HepG2 (cell line): ENCODE results near the gene GPAT3. TPM values are rescaled to one million over a fixed set of nuclear protein-coding genes. Genes with fewer than 3 reads are reported as not detected.

ENCODE experiments used
- ATAC-seq: fragments of 200-7000 bp; cut with Tn5 transposase; 3 replicates; pipeline ENCODE4 v1.9.1; 2020; ENCODE audit warnings: mild to moderate bottlenecking, moderate library complexity
- BruUV-seq: library from RNA; stranded (reverse); fragments of 400-500 nt; replicated peaks from 2 replicates; lab custom pipeline; 2021; lab: Mats Ljungman, UMichigan
- CTCF ChIA-PET: fragments of 300-600 bp; formaldehyde crosslinking; extraction: SDS; loops from one replicate; lab custom pipeline; 2021; ENCODE audit warnings: low total read pairs, inconsistent platforms, low intra/inter-chr PET ratio; lab: Yijun Ruan, JAX
- POLR2A ChIA-PET: fragments of 350-600 bp; sonication (Branson Sonifier 250); formaldehyde crosslinking; loops from one replicate; lab custom pipeline; 2020; ENCODE audit warnings: antibody characterized with exemption, inconsistent platforms; lab: Yijun Ruan, JAX
- DNase-seq: peaks from one replicate; pipeline ENCODE4 v3.0.0-alpha.2; 2015; ENCODE audit warnings: low spot score
- FAIRE-seq: peaks from 3 replicates; lab custom pipeline; 2011; peaks lifted over from hg19 to GRCh38; lab: Jason Lieb, UNC
- H2AFZ ChIP-seq: one replicate; pipeline ENCODE4 v1.6.1; 2011; ENCODE audit warnings: low read length, inconsistent platforms
- H3K27ac ChIP-seq: fragments of 300-600 bp; 3 replicates; pipeline ENCODE4 v1.8.0; 2011; ENCODE audit warnings: mixed run types, mild to moderate bottlenecking, mixed read lengths, low read length, inconsistent platforms; ENCODE audit not compliant: insufficient read depth; ENCODE audit errors: extremely low read length
- H3K27me3 ChIP-seq, 2 experiments: fragments of 200-600 bp in 1 of 2; 2 replicates in 1 of 2; 3 replicates in 1 of 2; pipeline versions ENCODE4 v1.6.0 to v1.8.0; 2011; ENCODE audit warnings: low read length in 2 of 2, mild to moderate bottlenecking in 2 of 2, moderate library complexity in 2 of 2, inconsistent platforms in 1 of 2; ENCODE audit not compliant: insufficient read depth in 2 of 2, control insufficient read depth in 1 of 2
- H3K36me3 ChIP-seq, 2 experiments: fragments of 200-600 bp in 1 of 2; replicated peaks in 1 of 2; 2 replicates in 1 of 2; 3 replicates in 1 of 2; pipeline versions ENCODE4 v1.5.1 to v1.8.0; 2011; ENCODE audit warnings: low read length in 2 of 2, inconsistent platforms in 1 of 2; ENCODE audit not compliant: insufficient read depth in 2 of 2, control insufficient read depth in 1 of 2
- H3K4me1 ChIP-seq: 2 replicates; pipeline ENCODE4 v1.5.1; 2012; ENCODE audit warnings: low read length, inconsistent platforms; ENCODE audit not compliant: insufficient read depth
- H3K4me2 ChIP-seq: 2 replicates; pipeline ENCODE4 v1.6.0; 2011; ENCODE audit warnings: low read depth, low read length, inconsistent platforms
- H3K4me3 ChIP-seq, 3 experiments: fragments of 200-600 bp in 1 of 3; sonication (generic), shearing (Covaris generic) in 1 of 3; replicated peaks in 1 of 3; 2 replicates each; pipeline ENCODE4 v1.5.1; 2011 to 2016; ENCODE audit warnings: low read length in 3 of 3, inconsistent platforms in 2 of 3, low read depth in 2 of 3, mild to moderate bottlenecking in 2 of 3, control low read depth in 1 of 3, mixed read lengths in 1 of 3; ENCODE audit not compliant: insufficient read depth in 1 of 3
- H3K79me2 ChIP-seq: one replicate; pipeline ENCODE4 v1.6.1; 2011; ENCODE audit warnings: low read length, inconsistent platforms; ENCODE audit not compliant: insufficient read depth
- H3K9ac ChIP-seq: 2 replicates; pipeline ENCODE4 v1.6.0; 2011; ENCODE audit warnings: mild to moderate bottlenecking, low read depth, low read length, inconsistent platforms; ENCODE audit not compliant: insufficient read depth
- H3K9me3 ChIP-seq: 2 replicates; pipeline ENCODE4 v1.5.1; 2012; ENCODE audit warnings: mild to moderate bottlenecking, low read length
- H4K20me1 ChIP-seq: 2 replicates; pipeline ENCODE4 v1.6.0; 2011; ENCODE audit warnings: inconsistent platforms, mild to moderate bottlenecking, low read length, moderate library complexity; ENCODE audit not compliant: insufficient read depth
- BHLHE40 ChIP-seq: IDR thresholded peaks from 2 replicates; pipeline ENCODE4 v1.6.1; 2011; ENCODE audit warnings: low read length, improper control_type of control experiment
- CEBPB ChIP-seq: IDR thresholded peaks from 2 replicates; pipeline ENCODE4 v1.6.1; 2011; ENCODE audit warnings: low read depth, low read length, improper control_type of control experiment, borderline replicate concordance
- CEBPG ChIP-seq: IDR thresholded peaks from 2 replicates; pipeline ENCODE4 v1.6.1; 2016
- EP300 ChIP-seq, 3 experiments: sonication (generic) in 1 of 3; formaldehyde crosslinking in 1 of 3; IDR thresholded peaks; 2 replicates each; pipeline versions ENCODE4 v1.5.1 to v1.6.1; 2011 to 2020; ENCODE audit warnings: low read depth in 2 of 3, low read length in 2 of 3, borderline replicate concordance in 1 of 3, improper control_type of control experiment in 1 of 3, mild to moderate bottlenecking in 1 of 3, missing genetic modification reagents in 1 of 3, moderate library complexity in 1 of 3
- GLI4 ChIP-seq: sonication (generic); formaldehyde crosslinking; IDR thresholded peaks from 2 replicates; pipeline ENCODE4 v1.5.1; 2020; ENCODE audit warnings: missing genetic modification reagents, mild to moderate bottlenecking, moderate library complexity, borderline replicate concordance
- ISL2 ChIP-seq: sonication (generic); formaldehyde crosslinking; IDR thresholded peaks from 2 replicates; pipeline ENCODE4 v1.5.0; 2020; ENCODE audit warnings: missing genetic modification reagents
- SOX13 ChIP-seq, 3 experiments: fragments of 450-650 bp in 1 of 3; sonication (generic) in 1 of 3; formaldehyde crosslinking in 1 of 3; IDR thresholded peaks in 2 of 3; conservative IDR thresholded peaks in 1 of 3; 2 replicates each; pipeline versions ENCODE4 v1.5.0 to v1.6.1; 2016 to 2020; ENCODE audit warnings: antibody characterized with exemption in 1 of 3, mild to moderate bottlenecking in 1 of 3, missing compliant biosample characterization in 1 of 3, missing genetic modification reagents in 1 of 3, moderate library complexity in 1 of 3
- TAF15 ChIP-seq: fragments of 200-400 bp; formaldehyde crosslinking; IDR thresholded peaks from one replicate; pipeline ENCODE4 v1.6.1; 2018; ENCODE audit warnings: mild to moderate bottlenecking, low read depth, low read length; ENCODE audit not compliant: poor library complexity, severe bottlenecking
- TCF7 ChIP-seq: sonication (generic); IDR thresholded peaks from 2 replicates; pipeline ENCODE4 v1.6.1; 2016; ENCODE audit warnings: antibody characterized with exemption, low read depth
- ZBED4 ChIP-seq: sonication (generic); formaldehyde crosslinking; IDR thresholded peaks from 2 replicates; pipeline ENCODE4 v1.4.0; 2020; ENCODE audit warnings: missing genetic modification reagents, borderline replicate concordance
- ZBTB43 ChIP-seq: sonication (generic); formaldehyde crosslinking; conservative IDR thresholded peaks from 2 replicates; pipeline ENCODE4 v1.4.0; 2020; ENCODE audit warnings: missing genetic modification reagents
- ZFP36 ChIP-seq: fragments of 150-350 bp; IDR thresholded peaks from 2 replicates; pipeline ENCODE4 v1.6.1; 2018; ENCODE audit warnings: borderline replicate concordance, low read length, low read depth; ENCODE audit not compliant: partially characterized antibody
- ZNF572 ChIP-seq: sonication (generic); formaldehyde crosslinking; IDR thresholded peaks from 2 replicates; pipeline ENCODE4 v1.5.1; 2020; ENCODE audit warnings: mild to moderate bottlenecking, missing genetic modification reagents
- WGBS: methylation state at CpG from one replicate; pipeline ENCODE4 v1.1.6; 2017; ENCODE audit warnings: low lambda C conversion rate; 5-methylcytosine and 5-hydroxymethylcytosine counted together
- in situ Hi-C: cut with HindIII; loops from 2 replicates; pipeline ENCODE4 v1.10.0; 2017; ENCODE audit warnings: low pct_unique_long_range_greater_than_20kb; ENCODE audit not compliant: extremely low pct_ligation_motif_present
- intact Hi-C: fragments of 100-400 bp; cut with micrococcal nuclease; formaldehyde crosslinking; loops from one replicate; pipeline ENCODE4 v1.10.0; 2022; ENCODE audit not compliant: unreplicated experiment
- polyA plus RNA-seq, 8 experiments: library from polyadenylated mRNA; depleted of rRNA in 3 of 8; stranded (reverse) in 7 of 8; unstranded in 1 of 8; fragments of >200 nt; fragmentation: Illumina TruSeq in 4 of 8; extraction: Trizol in 4 of 8; gene quantifications; 2 replicates each; pipeline versions ENCODE4 v1.2.1 to v1.2.3, GENCODE V29; 2011 to 2016; ENCODE audit warnings: low read depth in 4 of 8, missing spikeins in 1 of 8, mixed read lengths in 1 of 8; ENCODE audit not compliant: insufficient read depth in 1 of 8
- total RNA-seq, 5 experiments: library from RNA; depleted of rRNA; stranded (reverse); fragments of >200 nt; fragmentation: Illumina TruSeq; extraction: Trizol; gene quantifications; 2 replicates each; pipeline ENCODE4 v1.2.3, GENCODE V29; 2016; ENCODE audit warnings: low read depth in 1 of 5

Gene GPAT3
- total and polyA plus RNA-seq, 2 of the 13 experiments (the other 11 are each of a cell fraction or from before 2014, with no cell fraction given), result 2.4 to 2.6 TPM

- no peaks in the 10 kb centered on the region for H3K79me2 ChIP-seq
- H3K36me3 ChIP-seq, result no peaks in the 10 kb centered on the region
- POLR2A ChIA-PET, result no interaction called here
- no peaks in the 10 kb centered on the region for H4K20me1 ChIP-seq
- 91% methylated on average over 3 of the region's 3 CpGs for WGBS
- H3K9me3 ChIP-seq, result no peaks in the 10 kb centered on the region
- no peak overlapping the region for H3K4me2 ChIP-seq
- no peak overlapping the region for H3K9ac ChIP-seq
- no peak for TF ChIP-seq TAF15
- TF ChIP-seq ZNF572, result no peak
- TF ChIP-seq ZBTB43 (CRISPR knock-in tag), result no peak
- TF ChIP-seq, all 625 proteins: peak for 0
- DNase-seq (no peak), ATAC-seq (no peak), FAIRE-seq (no peak)
- Histone ChIP-seq H3K4me3 (no peak overlapping the region), H2AFZ (no peak overlapping the region), H3K4me1 (no peaks in the 10 kb centered on the region), H3K27me3 (no peaks in the 10 kb centered on the region), H3K27ac (no peak overlapping the region)
- intact Hi-C loops, result no loop called here
- no TSS peak for BruUV-seq
- in situ Hi-C loops, result no loop called here
- CTCF ChIA-PET, result no interaction called here
These were observed 24.6 kb downstream of the GPAT3 start for GRCh38 chr4:83560523-83560922.

- POLR2A ChIA-PET, result no interaction called here
- 9% methylated on average over 2 of the region's 2 CpGs for WGBS
- TF ChIP-seq EP300 (IDR thresholded peaks at IDR 0.05; ENCODE audit: low read depth in 2 of 2, low read length in 2 of 2) (peak in 1 of 2 experiments; percentile 9; a peak in 1 of 4 replicates), EP300 (CRISPR knock-in tag; IDR thresholded peaks at IDR 0.05; ENCODE audit: borderline replicate concordance) (no peak), ZBED4 (CRISPR knock-in tag) (no peak), ZFP36 (no peak), SOX13 (IDR thresholded peaks at IDR 0.05) (no peak), SOX13 (CRISPR knock-in tag; conservative IDR thresholded peaks at IDR 0.05 in 1 of 2, IDR thresholded peaks at IDR 0.05 in 1 of 2) (peak in 1 of 2 experiments; percentile 23; a peak in 1 of 4 replicates), CEBPG (0 out of 2 replicates have a peak, but pooled peaks have one; percentile 17), GLI4 (CRISPR knock-in tag) (no peak), CEBPB (peak; percentile 69), BHLHE40 (peak; percentile 43; the same call in 1 of the 2 replicates), ISL2 (CRISPR knock-in tag) (no peak), TCF7 (peak; percentile 53)
These were observed 25.5 kb downstream of the GPAT3 start for GRCh38 chr4:83561381-83561780.

More at GRCh38 chr4:83561381-83561780, 25.5 kb downstream of the GPAT3 start:
- H3K4me3 ChIP-seq, result no peak overlapping the region
- no peak overlapping the region for H3K4me2 ChIP-seq
- ATAC-seq (no peak), FAIRE-seq (no peak), DNase-seq (peak; percentile 55)
- BruUV-seq, result no TSS peak
- H3K27me3 ChIP-seq, result no peaks in the 10 kb centered on the region
- H2AFZ ChIP-seq, result no peak overlapping the region
- H3K79me2 ChIP-seq, result no peaks in the 10 kb centered on the region
- intact Hi-C loops, result no loop called here
- CTCF ChIA-PET, result no interaction called here
- no peak overlapping the region for H3K9ac ChIP-seq
- no peaks in the 10 kb centered on the region for H3K4me1 ChIP-seq
- in situ Hi-C loops, result no loop called here
- no peaks in the 10 kb centered on the region for H4K20me1 ChIP-seq
- no peaks in the 10 kb centered on the region for H3K36me3 ChIP-seq
- H3K27ac ChIP-seq, result no peak overlapping the region
- no peaks in the 10 kb centered on the region for H3K9me3 ChIP-seq
